ENCODE measurements around the gene PIWIL1.

The PIWIL1 gene

DNA sequence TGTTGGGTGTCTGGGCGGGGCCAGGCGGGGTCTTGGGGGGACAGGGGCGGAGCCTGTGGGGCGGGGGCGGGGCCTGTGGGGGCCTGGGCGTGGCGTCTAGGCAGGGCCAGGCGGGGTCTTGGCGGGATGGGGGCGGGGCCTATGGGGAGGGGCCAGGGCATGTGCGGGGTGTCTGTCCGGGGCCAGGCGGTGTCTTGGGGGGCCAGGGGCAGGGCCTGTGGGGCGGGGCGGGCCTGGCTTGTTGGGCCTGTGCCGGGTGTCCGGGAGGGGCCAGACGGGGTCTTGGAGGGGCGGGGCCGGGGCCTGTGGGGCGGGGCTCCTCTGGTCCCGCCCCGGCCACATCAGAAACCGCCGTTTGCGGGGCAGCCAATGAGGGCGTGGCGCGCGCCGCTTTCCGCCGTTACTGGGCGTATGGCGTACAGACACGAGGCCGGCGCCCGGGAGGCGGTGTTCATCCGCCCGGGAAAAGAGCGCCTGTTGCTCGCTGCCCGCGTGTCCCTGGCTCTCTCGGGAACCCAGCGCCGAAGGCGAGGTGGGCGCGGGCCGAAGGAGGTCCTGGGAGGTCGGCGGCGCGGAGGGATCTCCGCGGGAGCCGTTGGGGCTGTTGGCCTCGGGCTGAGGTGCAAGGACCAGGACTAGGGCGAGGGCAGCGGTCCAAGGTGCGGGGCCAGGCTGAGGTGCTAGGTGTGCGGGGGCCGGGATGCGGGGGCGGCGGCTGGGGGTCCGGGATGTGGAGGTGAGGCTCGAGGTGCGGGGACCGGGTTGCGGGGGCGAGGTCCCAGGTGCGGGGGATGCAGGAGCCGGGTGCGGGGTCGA lies at the start of gene PIWIL1:
Gene PIWIL1 (plus strand): TSS at position 400 of the 816 bp plus-strand sequence. CDS start 4,705 bp downstream, outside the sequence.
- in situ Hi-C loops (cut with MboI; ENCODE audit: low sequenced_read_pairs): no loop called here

DNA sequence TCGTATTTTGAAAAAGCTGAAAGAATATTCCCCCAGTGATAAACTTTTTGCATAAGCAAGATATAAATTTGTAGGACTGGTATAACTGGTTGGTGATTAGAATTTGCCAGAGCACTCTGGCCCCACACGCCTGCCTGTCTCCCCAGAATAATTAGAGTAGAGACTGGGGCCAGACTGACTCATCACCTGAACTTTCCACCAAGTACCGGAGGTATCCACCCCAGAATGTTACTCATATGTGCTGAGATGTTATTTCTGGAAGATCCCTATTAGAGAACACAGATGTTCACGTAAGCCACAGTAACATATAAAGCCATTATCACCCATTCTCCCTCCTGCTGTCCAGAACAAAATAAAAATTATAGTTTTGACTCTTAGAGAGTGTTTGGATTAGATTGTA lies 49.5 kb upstream of the PIWIL1 start:
- in situ Hi-C loops (cut with MboI; ENCODE audit: low sequenced_read_pairs): no loop called here

DNA sequence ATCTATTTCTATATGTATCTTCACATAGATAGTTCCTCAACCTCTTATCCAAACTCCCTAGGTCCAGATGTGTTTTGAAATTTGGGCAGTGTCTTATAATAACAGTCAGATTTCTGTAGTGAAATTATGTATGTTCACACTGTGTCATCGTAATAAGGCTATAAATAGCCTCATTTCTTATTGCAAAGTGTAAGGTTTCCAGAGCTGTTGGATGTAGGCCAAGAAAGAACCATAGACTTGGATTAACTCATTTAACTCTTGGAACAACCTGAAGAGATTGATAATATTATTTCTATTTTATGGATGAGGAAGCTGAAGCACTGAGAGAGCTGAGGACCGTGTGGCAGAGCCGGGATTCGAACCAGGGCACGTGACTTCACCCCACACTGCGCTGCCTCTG lies 49.0 kb upstream of the PIWIL1 start:
- in situ Hi-C loops (cut with MboI; ENCODE audit: low sequenced_read_pairs): no loop called here

DNA sequence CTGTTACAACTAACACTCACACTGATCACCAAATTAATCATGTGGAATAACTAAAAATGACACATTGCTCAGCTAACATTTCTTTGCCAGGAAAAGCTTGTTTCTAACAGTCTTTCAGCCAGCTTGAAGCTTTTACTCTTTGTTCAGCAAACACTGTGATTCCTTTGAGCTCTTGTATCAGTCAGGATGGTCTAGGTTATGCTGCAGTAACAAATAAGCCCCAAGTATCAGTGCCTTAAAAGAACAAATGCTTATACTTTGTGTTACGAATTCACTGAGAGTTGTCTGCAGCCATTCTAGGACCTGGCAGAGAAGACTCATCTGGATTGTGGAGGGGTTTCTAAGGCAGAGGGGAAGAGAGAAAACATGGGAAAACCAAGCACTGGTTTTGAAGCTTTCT lies 47.6 kb upstream of the PIWIL1 start:
- in situ Hi-C loops (cut with MboI; ENCODE audit: low sequenced_read_pairs): no loop called here

DNA sequence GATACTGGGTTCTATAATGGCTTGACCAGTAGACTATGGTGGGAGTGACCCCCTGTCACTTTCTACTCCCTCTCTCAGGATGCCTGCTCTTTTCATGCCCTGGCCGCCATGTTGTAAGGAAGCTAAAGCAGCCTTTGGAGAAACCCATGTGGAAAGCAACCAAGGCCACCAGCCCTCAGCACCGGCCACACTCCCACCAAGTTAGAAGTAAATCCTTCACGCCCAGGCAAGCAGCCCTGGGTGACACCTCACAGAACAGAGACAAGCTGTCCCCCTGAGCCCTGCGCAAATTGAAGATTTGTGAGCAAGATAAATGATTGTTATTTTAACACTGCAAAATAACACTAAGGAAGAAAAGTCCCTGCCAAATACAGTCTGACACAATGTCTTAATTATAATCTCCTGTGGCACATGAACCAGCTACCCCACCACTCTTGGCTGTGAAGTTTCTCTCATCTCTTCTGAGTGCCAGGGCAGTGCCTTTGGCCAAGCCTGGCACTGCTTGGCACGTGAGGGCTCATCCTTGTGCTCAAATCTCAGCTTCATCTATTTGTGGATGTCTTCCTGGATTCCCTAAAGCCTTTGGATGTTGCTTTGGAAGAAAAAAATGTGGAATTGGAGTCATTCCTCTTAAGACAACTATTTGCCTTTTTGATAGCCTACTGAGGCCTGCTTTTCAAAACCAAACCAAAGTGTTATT lies 39.2 kb upstream of the PIWIL1 start:
- in situ Hi-C loops (cut with MboI; ENCODE audit: low sequenced_read_pairs): no loop called here

DNA sequence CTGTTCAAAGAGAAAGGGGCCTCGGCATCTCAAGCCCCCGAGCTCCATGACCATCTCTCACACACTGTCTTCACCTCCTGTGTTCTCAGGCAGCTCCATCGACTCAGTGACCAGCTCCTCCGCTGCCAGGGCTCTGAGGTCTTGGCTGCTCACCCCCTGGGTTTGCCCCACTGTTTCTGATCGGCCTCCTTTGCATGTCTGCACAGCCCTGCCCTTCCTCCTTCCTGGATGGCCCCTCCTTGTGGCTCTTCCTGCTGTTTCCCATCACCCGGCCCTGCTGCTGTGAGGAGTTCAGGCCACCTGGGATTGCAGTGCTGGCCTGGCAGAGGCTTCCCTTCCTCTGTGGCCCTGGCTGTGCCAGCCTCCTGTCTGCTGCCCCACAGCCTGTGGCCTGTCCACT lies 38.1 kb upstream of the PIWIL1 start:
- in situ Hi-C loops (cut with MboI; ENCODE audit: low sequenced_read_pairs): no loop called here

DNA sequence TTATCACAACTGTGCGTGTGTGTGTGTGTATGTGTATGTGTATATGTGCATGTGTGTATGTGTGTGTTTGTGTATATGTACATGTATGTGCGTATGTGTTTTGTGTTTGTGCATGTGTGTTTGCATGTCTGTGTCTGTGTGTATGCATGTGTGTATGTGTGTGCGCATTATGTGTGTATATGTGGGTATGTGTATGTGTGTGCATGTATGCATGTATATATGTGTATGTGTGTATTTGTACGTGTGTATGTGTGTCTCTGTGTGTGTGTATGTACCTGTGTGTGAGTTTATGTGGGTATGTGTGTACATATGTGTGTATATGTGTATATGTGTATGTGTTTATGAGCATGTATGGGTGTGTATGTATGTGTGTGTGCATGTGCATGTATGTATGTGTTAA lies 37.6 kb upstream of the PIWIL1 start:
- in situ Hi-C loops (cut with MboI; ENCODE audit: low sequenced_read_pairs): no loop called here

DNA sequence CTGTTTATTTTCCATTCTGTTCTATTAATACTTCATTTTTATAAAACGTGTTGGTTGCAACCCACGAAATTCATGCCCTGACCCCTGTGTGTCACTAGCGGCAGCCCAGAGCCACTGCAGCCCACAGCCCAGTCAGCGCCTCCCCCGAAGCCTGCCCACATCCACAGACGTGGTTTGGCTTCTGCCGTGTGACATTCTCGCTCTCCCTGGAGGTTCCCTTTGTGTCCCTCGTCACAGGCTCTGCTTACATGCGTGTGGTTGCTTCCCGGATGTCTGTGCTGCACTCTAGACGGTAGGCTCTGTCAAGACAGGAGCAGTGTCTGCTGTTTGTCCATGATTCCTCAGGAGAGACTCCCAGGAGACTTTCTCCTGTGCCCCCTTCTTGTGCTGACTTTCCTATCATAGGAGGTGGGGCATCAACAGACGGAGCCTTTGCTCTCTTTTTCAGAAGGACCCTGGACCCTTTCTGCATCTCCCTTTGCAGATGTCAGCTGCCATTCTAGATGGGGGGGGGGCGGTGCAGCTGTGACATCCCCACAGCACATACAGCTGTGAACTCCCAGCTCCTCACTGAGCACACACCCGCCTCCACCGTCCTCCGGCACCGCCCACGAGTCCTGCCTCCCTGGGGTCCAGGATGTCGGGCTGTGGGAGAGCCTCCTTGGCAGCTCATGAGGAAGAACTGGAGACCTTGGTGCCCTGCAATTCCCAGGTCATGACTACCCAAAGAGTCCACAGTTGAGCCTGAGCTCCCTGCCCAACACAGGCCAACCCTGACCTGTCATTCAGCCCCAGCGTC lies 36.8 kb upstream of the PIWIL1 start:
- in situ Hi-C loops (cut with MboI; ENCODE audit: low sequenced_read_pairs): no loop called here

DNA sequence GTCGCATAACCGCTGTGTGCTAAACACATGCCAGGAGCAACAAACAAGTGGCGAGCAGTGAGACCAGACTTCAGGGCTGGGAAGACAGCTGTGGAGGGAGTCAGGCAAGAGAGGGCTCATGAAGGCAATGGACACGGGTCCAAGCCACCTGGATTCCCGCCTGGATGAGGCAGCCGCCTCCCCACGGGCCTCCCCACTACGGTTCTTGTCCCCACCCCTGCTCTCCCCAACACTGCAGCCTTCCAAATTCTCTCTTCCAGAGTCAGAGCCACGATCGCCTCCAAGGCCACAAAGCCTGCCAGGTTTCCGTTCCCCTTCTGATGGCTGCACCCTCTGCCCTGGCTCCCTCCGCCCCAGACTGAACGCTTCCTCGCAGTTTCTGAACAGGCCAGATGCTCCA lies 36.1 kb upstream of the PIWIL1 start:
- in situ Hi-C loops (cut with MboI; ENCODE audit: low sequenced_read_pairs): no loop called here

DNA sequence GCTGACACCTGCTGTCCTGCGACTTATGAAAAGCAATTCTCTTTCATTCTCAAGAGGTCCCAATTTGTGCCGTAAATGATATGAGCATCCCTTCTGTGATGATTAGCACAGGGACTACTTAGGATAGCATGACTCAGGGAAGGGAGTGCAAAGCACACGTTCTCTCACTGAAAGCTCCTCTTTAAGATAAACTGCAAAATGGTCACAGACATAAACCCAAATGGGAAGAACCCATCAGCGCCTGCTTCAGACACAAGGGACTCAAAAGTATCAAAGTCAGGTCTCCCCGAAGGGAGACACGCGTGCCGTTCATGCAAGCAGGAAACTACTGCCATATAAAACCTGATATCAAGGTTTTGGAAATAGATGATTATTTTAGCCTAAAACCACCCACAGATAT lies 33.9 kb upstream of the PIWIL1 start:
- in situ Hi-C loops (cut with MboI; ENCODE audit: low sequenced_read_pairs): no loop called here

DNA sequence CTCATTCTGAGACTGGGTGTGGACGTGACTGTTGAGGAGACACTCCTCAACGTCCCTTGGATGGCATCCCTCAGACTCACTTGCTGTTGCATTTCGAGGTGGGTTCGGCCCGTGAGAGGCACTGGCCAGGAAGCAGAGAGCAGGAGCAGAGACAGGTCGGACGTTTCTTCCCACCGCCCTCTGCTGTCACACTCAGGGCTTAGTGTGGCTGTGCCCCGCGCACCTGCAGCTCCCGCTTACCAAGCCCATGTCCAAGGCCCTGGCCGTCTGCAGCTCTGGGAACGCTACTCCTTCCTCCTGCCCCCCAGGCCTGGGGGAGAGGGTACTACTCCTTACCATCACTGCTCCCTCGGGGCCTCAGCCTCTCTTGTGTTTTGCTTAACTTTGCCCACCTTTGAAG lies 29.8 kb upstream of the PIWIL1 start:
- in situ Hi-C loops (cut with MboI; ENCODE audit: low sequenced_read_pairs): no loop called here

DNA sequence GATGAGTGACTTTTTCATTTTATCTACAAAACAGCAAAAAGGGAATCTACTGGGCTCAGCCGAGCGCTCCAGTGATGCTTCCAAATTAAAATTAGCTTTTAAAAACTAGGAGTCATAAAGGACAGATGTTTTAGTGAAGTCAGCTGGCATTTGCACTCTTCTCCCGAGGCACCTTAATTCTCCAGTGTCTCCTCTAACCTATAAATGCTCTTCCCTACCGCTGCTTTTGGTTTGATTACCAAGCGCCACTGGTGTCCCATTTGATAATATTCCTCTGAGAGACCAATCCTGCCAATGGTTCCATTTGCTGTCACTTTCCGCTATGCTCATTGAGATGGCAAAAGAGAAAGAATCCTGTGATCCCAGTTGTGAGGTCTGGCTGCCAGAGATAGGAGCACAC lies 29.3 kb upstream of the PIWIL1 start:
- in situ Hi-C loops (cut with MboI; ENCODE audit: low sequenced_read_pairs): no loop called here

DNA sequence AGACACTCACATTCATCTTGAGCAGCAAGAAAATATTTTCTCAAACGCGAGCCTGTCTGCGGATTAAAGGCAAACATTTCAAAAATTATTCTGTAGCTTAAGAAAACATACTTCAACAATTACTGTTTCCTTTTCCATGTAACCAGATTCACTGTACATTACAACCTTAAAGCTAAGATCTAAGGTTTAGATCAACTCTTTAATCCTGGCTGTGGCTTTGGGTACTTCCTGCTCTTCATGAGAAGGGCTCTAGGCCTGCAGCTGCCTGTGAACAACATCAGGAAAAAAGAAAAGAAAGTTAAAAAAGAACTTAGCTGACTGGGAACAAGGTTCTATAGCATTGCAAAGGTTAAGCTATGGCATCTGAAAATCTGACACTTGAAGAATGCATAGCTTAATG lies 21.4 kb upstream of the PIWIL1 start:
- in situ Hi-C loops (cut with MboI; ENCODE audit: low sequenced_read_pairs): no loop called here

DNA sequence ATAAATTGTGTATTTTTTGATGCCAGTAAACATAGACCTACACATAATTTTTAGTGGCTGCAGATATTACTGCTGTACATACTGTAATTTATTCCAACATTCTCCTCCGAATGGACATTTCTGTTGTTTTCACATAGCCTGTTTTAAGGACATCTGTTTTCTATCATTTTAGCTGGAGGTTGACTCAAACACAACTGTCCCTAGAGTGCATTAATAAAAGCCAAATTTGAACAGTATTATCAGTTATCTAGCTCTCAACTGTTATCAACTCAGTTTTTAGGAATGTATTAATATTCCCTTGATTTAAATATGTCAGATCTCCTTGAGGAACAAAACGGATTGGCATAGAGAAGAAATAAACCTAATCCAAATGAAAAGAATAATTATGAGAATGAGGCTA lies 17.2 kb upstream of the PIWIL1 start:
- in situ Hi-C loops (cut with MboI; ENCODE audit: low sequenced_read_pairs): no loop called here

DNA sequence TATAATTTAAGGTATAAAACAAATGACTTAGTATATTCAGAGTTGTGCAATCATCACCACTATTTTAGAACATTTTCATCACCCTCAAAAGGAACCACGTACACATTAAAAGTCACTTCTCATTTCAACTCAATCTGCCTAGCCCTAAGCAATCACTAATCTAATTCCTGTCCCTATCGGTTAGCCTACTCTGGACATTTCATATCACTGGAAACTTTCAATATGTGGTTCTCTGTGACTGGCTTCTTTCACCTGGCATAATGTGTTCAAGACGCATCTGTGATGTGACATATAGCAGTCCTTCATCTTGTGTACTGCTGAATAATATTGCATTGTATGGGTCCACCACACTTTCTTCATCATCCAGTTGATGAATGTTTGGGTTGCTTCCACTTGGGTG lies 15.4 kb upstream of the PIWIL1 start:
- in situ Hi-C loops (cut with MboI; ENCODE audit: low sequenced_read_pairs): no loop called here

DNA sequence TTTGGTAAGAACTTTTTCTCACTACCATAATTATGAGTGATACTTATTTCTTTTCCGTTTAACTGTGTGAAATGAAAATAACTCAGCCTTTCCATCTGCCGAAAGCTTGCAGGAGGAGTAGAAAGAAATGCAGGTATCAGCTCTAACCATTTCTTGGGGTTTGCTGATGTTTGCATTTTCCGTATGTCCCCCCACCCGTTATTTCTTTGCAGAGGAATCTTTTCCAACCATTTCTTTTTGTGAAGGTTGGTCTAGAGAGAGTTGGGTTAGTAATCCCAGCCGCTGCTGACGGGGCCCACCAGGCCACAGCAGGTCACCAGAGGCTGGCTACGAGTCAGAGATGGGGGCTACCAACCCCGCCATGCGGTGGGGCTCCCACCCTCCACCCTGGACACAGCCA lies 7.0 kb upstream of the PIWIL1 start:
- in situ Hi-C loops (cut with MboI; ENCODE audit: low sequenced_read_pairs): no loop called here

DNA sequence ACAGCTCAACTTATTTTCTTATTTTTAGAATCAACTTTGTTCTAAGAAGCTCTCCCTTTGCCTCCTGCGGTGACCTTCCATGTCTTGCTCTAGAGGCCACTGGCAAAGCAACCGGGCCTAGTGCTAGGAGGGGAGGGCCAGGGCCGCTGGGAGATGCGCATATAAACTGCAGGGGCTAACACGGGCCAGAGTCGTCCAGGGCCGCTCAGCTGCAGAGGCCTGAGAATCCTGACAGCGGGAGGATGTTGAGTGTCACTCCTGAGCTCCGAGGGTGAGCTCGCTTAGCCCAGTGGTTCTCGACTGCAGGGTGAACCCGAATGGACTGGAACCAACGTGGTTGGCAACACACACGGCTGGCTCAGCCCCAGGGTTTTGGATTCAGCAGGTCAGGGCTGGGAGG lies 6.5 kb upstream of the PIWIL1 start:
- in situ Hi-C loops (cut with MboI; ENCODE audit: low sequenced_read_pairs): no loop called here

DNA sequence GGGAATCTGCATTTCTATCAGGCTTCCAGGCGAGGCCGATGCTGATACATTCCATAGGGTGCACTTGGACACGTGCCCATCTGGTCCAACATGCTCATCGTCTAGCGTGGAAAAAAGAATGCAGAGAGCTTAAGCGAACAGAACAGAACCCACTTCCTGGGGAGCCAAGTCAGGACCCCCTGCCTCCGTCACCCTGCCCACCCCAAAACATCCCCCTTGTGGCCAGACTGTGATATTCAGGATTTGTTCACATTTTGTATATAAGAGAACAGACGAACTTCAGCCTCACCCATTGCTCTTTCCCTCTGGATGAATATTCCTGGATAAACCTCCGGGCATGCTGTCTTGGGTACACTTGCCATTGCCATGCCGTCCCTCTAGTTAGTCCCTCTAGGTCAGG lies 4.3 kb upstream of the PIWIL1 start:
- in situ Hi-C loops (cut with MboI; ENCODE audit: low sequenced_read_pairs): no loop called here

DNA sequence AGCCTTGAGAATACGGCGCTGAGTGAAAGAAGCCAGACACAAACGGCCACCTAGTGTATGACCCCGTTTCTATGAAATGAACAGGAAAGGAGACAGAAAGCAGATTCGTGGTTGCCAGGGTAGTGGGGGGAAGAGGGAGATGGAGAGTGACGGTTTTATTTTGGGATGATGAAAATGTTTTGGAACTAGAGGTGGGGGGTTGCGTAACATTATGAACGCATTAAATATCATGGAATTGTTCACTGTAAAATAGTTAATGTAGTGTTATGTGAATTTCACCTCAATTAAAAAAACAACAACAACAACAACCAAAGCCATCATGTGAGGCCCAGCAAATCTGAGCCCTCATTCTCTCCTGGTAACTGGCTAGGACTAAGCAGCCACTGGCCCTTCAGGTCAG lies 3.3 kb upstream of the PIWIL1 start:
- in situ Hi-C loops (cut with MboI; ENCODE audit: low sequenced_read_pairs): no loop called here

DNA sequence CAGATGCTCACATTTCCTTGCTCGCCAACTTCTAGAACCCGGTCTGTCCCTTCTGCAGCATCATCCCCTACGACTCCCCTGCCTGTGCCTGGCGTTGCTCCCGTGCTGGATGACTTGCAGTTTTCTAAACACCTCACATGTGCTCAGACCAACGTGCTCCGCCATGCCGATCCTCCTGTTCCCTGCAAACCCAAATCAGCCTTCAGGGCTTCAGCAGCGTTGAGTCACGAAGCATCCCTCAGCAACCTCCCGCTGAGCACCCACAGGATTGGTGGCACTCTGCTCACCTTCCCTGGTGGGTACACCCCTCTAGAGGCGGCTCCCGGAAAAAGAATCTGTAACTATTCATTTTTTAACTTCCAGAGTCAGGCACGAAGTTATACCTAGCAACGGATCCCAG lies 2.8 kb upstream of the PIWIL1 start:
- in situ Hi-C loops (cut with MboI; ENCODE audit: low sequenced_read_pairs): no loop called here

DNA sequence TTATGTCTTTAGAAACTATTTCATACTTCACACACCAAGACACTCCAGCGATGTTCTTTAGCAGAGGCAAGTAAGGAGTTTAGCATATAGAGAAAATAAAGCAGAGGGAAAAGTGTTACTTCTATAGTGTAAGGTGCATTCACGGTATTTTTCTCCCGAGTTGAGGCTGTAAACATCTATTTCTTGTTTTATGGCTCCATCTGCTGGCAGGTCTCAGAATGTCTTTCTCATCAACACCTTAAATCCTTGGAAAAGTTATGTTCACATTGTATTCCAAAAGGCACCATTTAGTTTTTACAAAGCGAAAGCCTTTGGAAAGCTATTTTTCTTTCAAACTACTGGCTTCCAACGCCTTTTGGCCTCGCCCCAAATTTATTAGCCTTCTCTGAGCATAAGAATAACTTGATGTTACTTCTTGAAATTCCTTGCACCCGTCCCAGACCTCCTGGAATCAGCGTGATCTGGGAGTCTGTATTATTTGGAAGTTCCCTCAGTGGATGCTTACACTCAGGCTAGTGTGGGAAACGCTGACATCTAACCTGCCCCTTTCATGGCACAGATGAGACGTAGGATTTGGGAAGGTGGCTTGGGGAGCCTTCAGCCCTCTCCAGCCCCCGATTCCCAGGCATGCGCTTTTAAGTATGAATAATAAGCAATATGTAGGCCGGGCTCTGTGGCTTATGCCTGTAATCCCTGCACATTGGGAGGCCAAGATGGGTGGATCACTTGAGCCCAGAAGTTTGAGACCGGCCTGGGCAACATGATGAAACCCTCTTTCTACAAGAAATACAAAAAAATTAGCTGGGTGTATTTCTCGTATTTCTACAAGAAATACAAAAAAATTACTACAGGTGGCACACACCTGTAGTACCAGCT lies 1.9 kb upstream of the PIWIL1 start:
- in situ Hi-C loops (cut with MboI; ENCODE audit: low sequenced_read_pairs): no loop called here
